HT1080 (cell line): ENCODE data around the gene SPAG17. TPM values are rescaled to one million over a fixed set of nuclear protein-coding genes. Genes with fewer than 3 reads are reported as not detected.

ENCODE experiments used
- DNase-seq: peaks from one replicate; pipeline ENCODE4 v3.0.0-alpha.2; 2015; ENCODE audit warnings: low read depth
- total RNA-seq: library from RNA; depleted of rRNA; stranded (reverse); fragments of >200 nt; shearing (Covaris generic); gene quantifications from 2 replicates; pipeline ENCODE4 v1.2.3, GENCODE V29; 2014

Gene SPAG17
- total RNA-seq, 1 experiment from 2014 or later: not detected

DNA sequence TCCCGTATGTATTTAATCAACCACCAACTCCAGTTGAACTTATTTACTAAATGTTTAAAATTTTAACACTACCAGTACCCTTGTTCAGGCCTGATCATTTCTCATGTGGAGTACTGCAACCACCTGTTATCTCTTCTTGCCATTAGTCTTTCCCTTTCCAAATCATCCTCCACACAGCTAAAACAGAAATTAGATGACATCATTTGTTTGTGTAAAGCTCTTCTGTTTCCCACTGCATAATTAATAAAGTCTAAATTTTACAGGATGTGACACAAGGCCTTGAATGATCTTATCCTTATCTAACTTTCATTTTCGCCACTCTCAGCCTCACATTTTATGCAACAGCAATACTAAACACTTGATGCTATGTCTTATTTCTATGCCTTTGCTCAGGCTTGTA, 280.0 kb downstream of the SPAG17 start:
- no peak for DNase-seq

DNA sequence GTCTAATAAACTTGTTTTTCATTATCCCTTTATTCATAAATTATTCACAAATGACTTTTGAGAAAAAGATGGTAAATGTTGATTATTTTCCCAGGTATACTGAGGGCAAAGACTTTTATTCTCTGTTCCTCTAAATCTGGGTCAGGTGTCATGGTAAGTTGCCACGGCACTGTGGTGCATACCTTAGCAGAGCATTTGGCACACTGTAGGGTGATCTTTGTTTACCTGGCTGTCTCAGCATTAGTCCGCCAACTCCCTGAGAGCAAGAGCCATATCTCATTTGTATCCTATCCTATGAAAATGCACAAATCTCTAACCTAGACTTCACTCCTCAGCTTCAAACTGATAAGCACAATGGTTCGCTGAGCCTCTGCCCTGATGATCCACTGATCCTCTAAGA, 280.5 kb downstream of the SPAG17 start:
- DNase-seq: no peak
